ENCODE data around the gene EIF3L. TPM values are rescaled to one million over a fixed set of nuclear protein-coding genes. Genes with fewer than 3 reads are reported as not detected.

The EIF3L gene
- total RNA-seq, 1 experiment from 2014 or later: 739 TPM

- no peak for DNase-seq
- H3K9me3 Mint-ChIP-seq: no peaks in the 10 kb centered on the region
Measured at GRCh38 chr22:37912171-37912570, 63.0 kb downstream of the EIF3L start.

More at GRCh38 chr22:37912171-37912570, 63.0 kb downstream of the EIF3L start:
- no peak overlapping the region for H2AFZ ChIP-seq (ENCODE audit: low read length)
- Mint-ChIP-seq H3K36me3 (ENCODE audit: insufficient read depth in 1 of 3, low read depth in 3 of 3) (peaks cover 5 to 40% (median 26%) of the 10 kb centered on the region in 3 experiments; a peak in 6 of 7 replicates), H3K27me3 (ENCODE audit: low read depth) (no peaks in the 10 kb centered on the region), H3K27ac (no peak overlapping the region), H3K4me3 (no peak overlapping the region), H3K4me1 (peaks cover 33 to 34% of the 10 kb centered on the region in 2 experiments)
- H3K9ac ChIP-seq (ENCODE audit: extremely low read depth, insufficient read length, low read length): no peak overlapping the region
- no peaks in the 10 kb centered on the region for H3K23me2 ChIP-seq (ENCODE audit: insufficient read length, low read depth, low read length, poor library complexity, severe bottlenecking)
- no peaks in the 10 kb centered on the region for H3K79me2 ChIP-seq (ENCODE audit: insufficient read depth, low read length)
- H3K56ac ChIP-seq (ENCODE audit: insufficient read length, low read depth, low read length): no peak overlapping the region
- H3K79me1 ChIP-seq (ENCODE audit: insufficient read depth, low read depth, low read length, poor library complexity, severe bottlenecking): no peaks in the 10 kb centered on the region
- no peak overlapping the region for H2BK120ac ChIP-seq (ENCODE audit: low read depth, low read length, poor library complexity, severe bottlenecking)
- no peak overlapping the region for H3K14ac ChIP-seq (ENCODE audit: insufficient read depth, low read length)
- H3K23ac ChIP-seq (ENCODE audit: insufficient read length, low read depth, low read length): no peak overlapping the region
- H3K27ac ChIP-seq (ENCODE audit: insufficient read length, low read depth, low read length): no peak overlapping the region
- H3K4me2 ChIP-seq (ENCODE audit: insufficient read depth, insufficient read length, low read length): no peak overlapping the region
- H3K4ac ChIP-seq (ENCODE audit: low read depth, low read length): no peak overlapping the region
- H2BK15ac ChIP-seq (ENCODE audit: low read depth, low read length): no peak overlapping the region
- TF ChIP-seq CTCF (conservative IDR thresholded peaks at IDR 0.05): no peak
- no peak overlapping the region for H4K8ac ChIP-seq (replicated peaks; ENCODE audit: insufficient read length, low read depth, low read length)
- H3K18ac ChIP-seq (ENCODE audit: insufficient read length, low read depth, low read length): no peak overlapping the region
- no peak overlapping the region for H3T11ph ChIP-seq (ENCODE audit: low read length)
- no peaks in the 10 kb centered on the region for H4K20me1 ChIP-seq (ENCODE audit: control insufficient read depth, insufficient read depth, insufficient read length)
- H4K91ac ChIP-seq (ENCODE audit: insufficient read length, low read depth, low read length): no peak overlapping the region
- no peaks in the 10 kb centered on the region for H3K9me3 ChIP-seq (ENCODE audit: control insufficient read depth, low read depth, low read length)
- H2BK12ac ChIP-seq (ENCODE audit: insufficient read length, low read depth, low read length): no peak overlapping the region
- no peak overlapping the region for H2BK20ac ChIP-seq (ENCODE audit: low read depth, low read length, poor library complexity, severe bottlenecking)
- H3K4me1 ChIP-seq (ENCODE audit: insufficient read depth, low read length): no peaks in the 10 kb centered on the region
- no peak overlapping the region for H2AK5ac ChIP-seq (ENCODE audit: insufficient read length, low read length)
- no peaks in the 10 kb centered on the region for H3K27me3 ChIP-seq (ENCODE audit: insufficient read depth, low read length)
- H2BK5ac ChIP-seq (ENCODE audit: insufficient read length, low read length): no peak overlapping the region
- H4K5ac ChIP-seq (ENCODE audit: insufficient read length, low read depth, low read length): no peak overlapping the region
- WGBS (ENCODE audit: extremely low coverage, insufficient read length, low lambda C conversion rate): no CpG with 5 or more reads among the region's 8 CpGs

Measured in H9 (cell line).